BE2C (cell line): ENCODE data around the gene RMI1.

Experiments used
- DNase-seq: peaks from one replicate; pipeline ENCODE4 v3.0.0-alpha.2; 2020
- H3K27me3 ChIP-seq: fragments of 250-450 bp; sonication (Bioruptor Pico); 2 replicates; pipeline ENCODE4 v1.5.1; 2020; ENCODE audit warnings: mild to moderate bottlenecking
- H3K36me3 ChIP-seq: fragments of 250-450 bp; sonication (Bioruptor Pico); 2 replicates; pipeline ENCODE4 v1.5.1; 2020; ENCODE audit warnings: mild to moderate bottlenecking
- H3K4me1 ChIP-seq: fragments of 250-450 bp; sonication (Bioruptor Pico); 2 replicates; pipeline ENCODE4 v1.5.1; 2020
- H3K4me3 ChIP-seq: 2 replicates; pipeline ENCODE4 v1.5.1; 2011; ENCODE audit warnings: low read depth, low read length
- H3K9me3 ChIP-seq: fragments of 250-450 bp; sonication (Bioruptor Pico); 2 replicates; pipeline ENCODE4 v1.5.1; 2020
- TF ChIP-seq, protein P1 (sequence below): IDR thresholded peaks from 2 replicates; pipeline ENCODE4 v1.5.1; 2012; ENCODE audit warnings: mild to moderate bottlenecking, low read depth, low read length

Gene RMI1

DNA sequence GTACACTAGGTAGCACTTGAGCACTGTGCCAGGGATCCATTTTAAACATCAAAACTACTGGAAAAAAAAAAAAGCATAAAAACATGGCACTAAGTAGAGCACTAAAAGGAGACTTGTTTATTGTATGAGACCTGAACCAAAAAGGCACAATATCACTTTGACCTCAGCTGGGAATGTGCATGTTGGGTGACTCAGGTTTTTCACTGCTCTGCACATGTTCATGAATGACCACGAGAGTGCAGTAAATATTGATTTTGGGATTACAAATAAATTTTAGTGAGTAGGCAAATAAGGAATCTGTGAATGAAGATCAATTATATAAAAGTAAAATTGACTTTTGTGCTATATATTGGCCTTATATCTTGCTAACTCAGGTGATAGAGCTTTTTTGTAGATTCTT, 11.8 kb downstream of the RMI1 start:
- no peaks in the 10 kb centered on the region for H3K4me1 ChIP-seq
- H3K9me3 ChIP-seq, result no peaks in the 10 kb centered on the region
- TF ChIP-seq, protein P1, sequence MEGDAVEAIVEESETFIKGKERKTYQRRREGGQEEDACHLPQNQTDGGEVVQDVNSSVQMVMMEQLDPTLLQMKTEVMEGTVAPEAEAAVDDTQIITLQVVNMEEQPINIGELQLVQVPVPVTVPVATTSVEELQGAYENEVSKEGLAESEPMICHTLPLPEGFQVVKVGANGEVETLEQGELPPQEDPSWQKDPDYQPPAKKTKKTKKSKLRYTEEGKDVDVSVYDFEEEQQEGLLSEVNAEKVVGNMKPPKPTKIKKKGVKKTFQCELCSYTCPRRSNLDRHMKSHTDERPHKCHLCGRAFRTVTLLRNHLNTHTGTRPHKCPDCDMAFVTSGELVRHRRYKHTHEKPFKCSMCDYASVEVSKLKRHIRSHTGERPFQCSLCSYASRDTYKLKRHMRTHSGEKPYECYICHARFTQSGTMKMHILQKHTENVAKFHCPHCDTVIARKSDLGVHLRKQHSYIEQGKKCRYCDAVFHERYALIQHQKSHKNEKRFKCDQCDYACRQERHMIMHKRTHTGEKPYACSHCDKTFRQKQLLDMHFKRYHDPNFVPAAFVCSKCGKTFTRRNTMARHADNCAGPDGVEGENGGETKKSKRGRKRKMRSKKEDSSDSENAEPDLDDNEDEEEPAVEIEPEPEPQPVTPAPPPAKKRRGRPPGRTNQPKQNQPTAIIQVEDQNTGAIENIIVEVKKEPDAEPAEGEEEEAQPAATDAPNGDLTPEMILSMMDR, result no peak
- H3K36me3 ChIP-seq, result peaks cover 13% of the 10 kb centered on the region
- H3K4me3 ChIP-seq, result no peak overlapping the region
- no peaks in the 10 kb centered on the region for H3K27me3 ChIP-seq
- no peak for DNase-seq

DNA sequence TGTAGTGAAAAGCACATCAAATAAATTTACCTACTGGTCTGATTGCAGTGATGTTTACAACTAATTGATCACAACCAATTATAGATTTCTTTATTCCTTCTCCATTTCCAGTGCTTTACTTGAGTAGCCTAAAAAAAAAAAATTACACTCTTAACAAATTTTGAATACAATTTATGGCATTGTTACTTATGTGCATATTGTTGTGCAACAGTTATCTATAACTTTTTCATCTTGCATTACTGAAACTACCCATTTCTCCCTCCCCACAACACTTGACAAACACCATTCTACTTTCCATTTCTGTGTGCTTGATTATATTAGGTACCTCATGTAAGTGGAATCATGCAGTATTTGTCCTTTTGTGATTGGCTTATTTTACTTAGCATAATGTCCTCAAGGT, 12.3 kb downstream of the RMI1 start:
- TF ChIP-seq, protein P1, result no peak
- H3K27me3 ChIP-seq, result no peaks in the 10 kb centered on the region
- no peaks in the 10 kb centered on the region for H3K9me3 ChIP-seq
- peaks cover 13% of the 10 kb centered on the region for H3K36me3 ChIP-seq
- no peak for DNase-seq
- H3K4me1 ChIP-seq, result no peaks in the 10 kb centered on the region
- H3K4me3 ChIP-seq, result no peak overlapping the region

DNA sequence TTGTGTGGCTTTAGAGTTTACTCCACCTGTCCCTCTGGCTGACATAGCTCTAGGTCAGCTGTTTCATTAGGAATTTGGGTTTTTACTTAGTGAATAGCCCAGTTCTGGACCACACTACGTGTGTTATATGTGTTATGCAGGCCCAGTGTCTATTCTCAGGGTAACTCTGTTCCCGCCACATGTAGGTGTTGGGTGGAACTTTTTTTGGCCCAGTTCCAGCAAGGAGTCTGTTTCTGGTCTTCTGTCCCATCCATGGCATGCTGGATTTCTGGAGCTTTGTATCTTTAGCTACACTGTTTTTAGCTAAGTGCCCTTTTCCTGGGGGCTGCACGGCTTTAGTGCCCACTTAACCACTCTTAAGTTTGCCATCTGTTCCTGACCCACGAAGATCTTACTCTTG, 15.5 kb downstream of the RMI1 start:
- Histone ChIP-seq H3K9me3 (no peaks in the 10 kb centered on the region), H3K36me3 (no peaks in the 10 kb centered on the region)
- peak; percentile 34 for DNase-seq

DNA sequence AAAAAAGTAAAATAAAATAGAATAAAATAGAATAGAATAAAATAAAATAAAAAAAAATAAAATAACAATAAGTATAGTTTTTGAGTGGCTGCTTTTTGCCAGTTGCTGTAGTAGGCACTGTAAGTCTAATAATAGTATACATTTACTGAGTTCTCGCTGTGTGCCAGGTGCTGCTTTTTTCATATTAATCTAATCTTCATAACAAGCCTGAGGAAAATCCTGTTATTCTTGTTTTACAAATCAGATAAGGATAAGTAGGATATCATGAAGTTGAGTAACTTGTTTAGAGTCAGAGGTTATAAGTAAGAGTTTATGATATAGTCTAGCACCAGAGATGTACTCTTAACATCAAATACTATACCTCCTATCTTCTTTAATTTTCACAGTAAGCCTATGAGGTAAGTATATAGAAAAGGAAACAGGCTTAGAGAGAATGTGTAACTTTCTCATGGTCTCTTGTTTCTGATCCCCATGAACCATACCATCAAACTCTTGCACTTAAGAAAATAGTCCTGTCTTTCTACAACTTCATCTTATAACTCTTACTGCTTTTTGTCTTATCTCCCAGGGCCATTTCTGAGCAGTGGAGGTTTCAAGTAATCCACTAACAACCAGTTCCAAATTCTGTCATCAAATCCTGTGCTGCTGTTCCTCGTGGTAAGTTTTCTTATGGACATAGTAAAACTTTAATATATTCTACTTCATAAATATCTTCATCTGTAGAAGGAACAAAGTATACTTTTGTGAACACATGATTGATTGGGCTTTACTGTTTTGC, 18.7 kb downstream of the RMI1 start:
- Histone ChIP-seq H3K4me3 (no peak overlapping the region), H3K9me3 (no peaks in the 10 kb centered on the region), H3K27me3 (no peaks in the 10 kb centered on the region), H3K36me3 (peaks cover 13% of the 10 kb centered on the region), H3K4me1 (no peaks in the 10 kb centered on the region)
- no peak for DNase-seq
- TF ChIP-seq, protein P1, result no peak

More for the DNA sequence above, 15.5 kb downstream of the RMI1 start:
- H3K27me3 ChIP-seq, result no peaks in the 10 kb centered on the region
- H3K4me3 ChIP-seq, result no peak overlapping the region
- H3K4me1 ChIP-seq, result no peaks in the 10 kb centered on the region
- TF ChIP-seq, protein P1, result no peak

DNA sequence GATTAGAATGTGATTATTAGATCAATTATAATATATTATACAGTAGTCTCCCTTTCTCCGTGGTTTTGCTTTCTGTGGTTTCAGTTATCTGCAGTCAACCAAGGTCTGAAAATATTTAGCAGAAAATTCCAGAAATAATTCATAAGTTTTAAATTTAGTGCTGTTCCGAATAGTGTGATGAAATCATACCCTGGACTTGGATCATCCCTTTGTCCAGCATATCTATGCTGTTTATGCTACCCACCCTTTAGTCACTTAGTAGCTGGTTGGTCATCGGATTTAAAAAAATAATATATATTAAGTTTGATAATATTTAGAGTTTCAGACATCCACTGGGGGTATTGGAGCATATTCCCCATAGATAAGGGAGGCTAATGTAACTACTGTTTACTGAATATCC, 19.6 kb downstream of the RMI1 start:
- H3K36me3 ChIP-seq, result peaks cover 15% of the 10 kb centered on the region
- H3K9me3 ChIP-seq, result no peaks in the 10 kb centered on the region
- H3K27me3 ChIP-seq, result no peaks in the 10 kb centered on the region
- H3K4me3 ChIP-seq, result no peak overlapping the region
- TF ChIP-seq, protein P1, result no peak
- no peaks in the 10 kb centered on the region for H3K4me1 ChIP-seq
- DNase-seq, result no peak

DNA sequence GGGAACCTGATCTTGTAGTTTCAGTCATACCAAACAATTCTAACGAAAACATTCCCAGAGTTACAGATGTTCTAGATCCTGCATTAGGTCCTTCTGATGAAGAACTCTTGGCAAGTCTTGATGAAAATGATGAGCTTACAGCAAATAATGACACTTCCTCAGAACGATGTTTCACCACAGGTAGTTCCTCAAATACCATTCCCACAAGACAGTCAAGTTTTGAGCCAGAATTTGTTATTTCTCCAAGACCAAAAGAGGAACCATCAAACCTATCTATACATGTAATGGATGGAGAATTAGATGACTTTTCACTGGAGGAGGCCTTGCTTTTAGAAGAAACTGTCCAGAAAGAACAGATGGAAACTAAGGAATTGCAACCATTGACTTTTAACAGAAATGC, 21.0 kb downstream of the RMI1 start:
- Histone ChIP-seq H3K4me3 (no peak overlapping the region), H3K36me3 (peaks cover 15% of the 10 kb centered on the region), H3K27me3 (no peaks in the 10 kb centered on the region), H3K4me1 (no peaks in the 10 kb centered on the region), H3K9me3 (no peaks in the 10 kb centered on the region)
- TF ChIP-seq, protein P1, result no peak
- DNase-seq, result no peak
